K562 (cell line): ENCODE data around the gene C1orf74. TPM values are rescaled to one million over a fixed set of nuclear protein-coding genes. Genes with fewer than 3 reads are reported as not detected.

ENCODE experiments used
- BRD9 ChIP-seq: fragments of 450-650 bp; IDR thresholded peaks from 2 replicates; pipeline ENCODE4 v1.6.1; 2018; ENCODE audit warnings: low read depth; ENCODE audit not compliant: partially characterized antibody
- COPS2 ChIP-seq: fragments of 450-650 bp; conservative IDR thresholded peaks from 2 replicates; pipeline ENCODE4 v1.6.1; 2016; ENCODE audit warnings: mild to moderate bottlenecking, moderate library complexity
- ETV5 ChIP-seq: sonication (generic); formaldehyde crosslinking; IDR thresholded peaks from 2 replicates; pipeline ENCODE4 v1.4.0; 2020; ENCODE audit warnings: low read depth, mild to moderate bottlenecking, missing genetic modification reagents
- KLF10 ChIP-seq: fragments of 250-450 bp; sonication (Bioruptor Pico); IDR thresholded peaks from 2 replicates; pipeline ENCODE4 v1.6.1; 2021; ENCODE audit warnings: matching md5 sums
- MTA1 ChIP-seq: fragments of 450-650 bp; IDR thresholded peaks from 2 replicates; pipeline ENCODE4 v1.6.1; 2017; ENCODE audit warnings: borderline replicate concordance
- POLR2AphosphoS5 ChIP-seq: IDR thresholded peaks from 2 replicates; pipeline ENCODE4 v1.6.1; 2011; ENCODE audit warnings: mild to moderate bottlenecking, low read depth, low read length, moderate library complexity; ENCODE audit not compliant: control insufficient read depth, insufficient read depth
- POLR2B ChIP-seq: fragments of 450-650 bp; IDR thresholded peaks from 2 replicates; pipeline ENCODE4 v1.6.1; 2018; ENCODE audit warnings: low read depth; ENCODE audit not compliant: partially characterized antibody
- PTBP1 ChIP-seq: fragments of 200-400 bp; formaldehyde crosslinking; IDR thresholded peaks from 2 replicates; pipeline ENCODE4 v1.6.1; 2017; ENCODE audit warnings: low read depth, low read length
- RBM15 ChIP-seq: fragments of 200-400 bp; formaldehyde crosslinking; IDR thresholded peaks from 2 replicates; pipeline ENCODE4 v1.6.1; 2018; ENCODE audit warnings: mild to moderate bottlenecking, low read length, moderate library complexity; ENCODE audit not compliant: insufficient read depth
- RBM34 ChIP-seq: fragments of 200-400 bp; formaldehyde crosslinking; IDR thresholded peaks from 2 replicates; pipeline ENCODE4 v1.6.1; 2018; ENCODE audit warnings: low read length, borderline replicate concordance; ENCODE audit not compliant: insufficient read depth
- SRF ChIP-seq, 2 experiments: fragments of 250-450, 450-650 bp in 1 of 2; sonication (Bioruptor Pico) in 1 of 2; sonication (generic) in 1 of 2; formaldehyde crosslinking; IDR thresholded peaks; 2 replicates each; pipeline versions ENCODE4 v1.5.0 to v1.5.1; 2020 to 2022; ENCODE audit warnings: mild to moderate bottlenecking in 1 of 2, missing genetic modification reagents in 1 of 2
- TAF7 ChIP-seq: fragments of 450-650 bp; IDR thresholded peaks from 2 replicates; pipeline ENCODE4 v1.6.1; 2016; ENCODE audit warnings: missing genetic modification characterization, missing compliant biosample characterization
- USF1 ChIP-seq: sonication (generic); formaldehyde crosslinking; IDR thresholded peaks from 2 replicates; pipeline ENCODE4 v1.9.0; 2022; ENCODE audit warnings: mild to moderate bottlenecking, missing genetic modification reagents
- ZEB2 ChIP-seq: fragments of 450-650 bp; IDR thresholded peaks from 2 replicates; pipeline ENCODE4 v1.6.1; 2016
- ZNF384 ChIP-seq: IDR thresholded peaks from 2 replicates; pipeline ENCODE4 v1.6.1; 2012; ENCODE audit warnings: low read depth, low read length, improper control_type of control experiment
- polyA plus RNA-seq, 8 experiments: library from polyadenylated mRNA; depleted of rRNA in 4 of 8; stranded (reverse) in 5 of 8; unstranded in 3 of 8; fragments of >200 nt; fragmentation: Nextera tagmentation in 2 of 8; fragmentation: Illumina TruSeq in 1 of 8; extraction: Ambion mirVana in 2 of 8; extraction: Trizol in 1 of 8; gene quantifications; 2 replicates each; pipeline versions ENCODE4 v1.2.1 to v1.2.3, GENCODE V29; 2011 to 2014; ENCODE audit warnings: inconsistent platforms in 1 of 8, missing spikeins in 1 of 8
- total RNA-seq, 7 experiments: library from RNA; depleted of rRNA in 6 of 7; stranded (reverse); fragments of >200 nt in 6 of 7; fragmentation: Illumina TruSeq in 2 of 7; extraction: Trizol in 2 of 7; gene quantifications; 2 replicates each; pipeline versions ENCODE4 v1.2.1 to v1.2.3, GENCODE V29; 2011 to 2021; ENCODE audit warnings: low replicate concordance in 1 of 7
- TF ChIP-seq, protein P1 (sequence below): fragments of 450-650 bp; formaldehyde crosslinking; IDR thresholded peaks from 2 replicates; pipeline ENCODE4 v1.4.0; 2022; ENCODE audit warnings: missing genetic modification characterization
- TF ChIP-seq, protein P2 (sequence below), 2 experiments: fragments of 450-650 bp in 1 of 2; sonication (generic) in 1 of 2; formaldehyde crosslinking; conservative IDR thresholded peaks; 2 replicates each; pipeline versions ENCODE4 v1.4.0 to v1.8.1; 2020 to 2022; ENCODE audit warnings: mild to moderate bottlenecking in 1 of 2, missing genetic modification reagents in 1 of 2
- TF ChIP-seq, protein P3 (sequence below), 2 experiments: fragments of 450-650 bp; IDR thresholded peaks; 2 replicates each; pipeline ENCODE4 v1.6.1; 2018; ENCODE audit warnings: mild to moderate bottlenecking in 2 of 2, low read depth in 1 of 2; ENCODE audit not compliant: partially characterized antibody in 2 of 2

C1orf74 gene
- total and polyA plus RNA-seq, 9 of the 15 experiments (the other 6 are each of a cell fraction or from before 2014, with no cell fraction given) = 4.0 to 7.6 (median 5.7) TPM

GRCh38 chr1:209784265-209785169, at the start of gene C1orf74 (continued):
- TF ChIP-seq, protein P1, sequence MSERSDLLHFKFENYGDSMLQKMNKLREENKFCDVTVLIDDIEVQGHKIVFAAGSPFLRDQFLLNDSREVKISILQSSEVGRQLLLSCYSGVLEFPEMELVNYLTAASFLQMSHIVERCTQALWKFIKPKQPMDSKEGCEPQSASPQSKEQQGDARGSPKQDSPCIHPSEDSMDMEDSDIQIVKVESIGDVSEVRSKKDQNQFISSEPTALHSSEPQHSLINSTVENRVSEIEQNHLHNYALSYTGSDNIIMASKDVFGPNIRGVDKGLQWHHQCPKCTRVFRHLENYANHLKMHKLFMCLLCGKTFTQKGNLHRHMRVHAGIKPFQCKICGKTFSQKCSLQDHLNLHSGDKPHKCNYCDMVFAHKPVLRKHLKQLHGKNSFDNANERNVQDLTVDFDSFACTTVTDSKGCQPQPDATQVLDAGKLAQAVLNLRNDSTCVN = 0 out of 2 replicates have a peak, but pooled peaks have one; percentile 53
- TF ChIP-seq PTBP1 (no peak), ZNF384 (peak; percentile 13; the same call in 1 of the 2 replicates), MTA1 (peak; percentile 98), TAF7 (tag) (peak; percentile 47), KLF10 (CRISPR knock-in tag) (no peak), RBM34 (no peak), RBM15 (no peak), POLR2B (peak; percentile 96), SRF (CRISPR knock-in tag; IDR thresholded peaks at IDR 0.05) (peak in 1 of 2 experiments; percentile 49; a peak in 1 of 4 replicates), ZEB2 (peak; percentile 31; the same call in 1 of the 2 replicates), POLR2AphosphoS5 (peak; percentile 90), BRD9 (peak; percentile 78), ETV5 (peak; percentile 93; the same call in 1 of the 2 replicates), COPS2 (no peak), USF1 (CRISPR knock-in tag) (no peak)
- TF ChIP-seq, protein P2, sequence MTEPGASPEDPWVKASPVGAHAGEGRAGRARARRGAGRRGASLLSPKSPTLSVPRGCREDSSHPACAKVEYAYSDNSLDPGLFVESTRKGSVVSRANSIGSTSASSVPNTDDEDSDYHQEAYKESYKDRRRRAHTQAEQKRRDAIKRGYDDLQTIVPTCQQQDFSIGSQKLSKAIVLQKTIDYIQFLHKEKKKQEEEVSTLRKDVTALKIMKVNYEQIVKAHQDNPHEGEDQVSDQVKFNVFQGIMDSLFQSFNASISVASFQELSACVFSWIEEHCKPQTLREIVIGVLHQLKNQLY (CRISPR knock-in tag; conservative IDR thresholded peaks at IDR 0.05) = peak in 1 of 2 experiments; percentile 76; a peak in 1 of 4 replicates
- TF ChIP-seq, protein P3, sequence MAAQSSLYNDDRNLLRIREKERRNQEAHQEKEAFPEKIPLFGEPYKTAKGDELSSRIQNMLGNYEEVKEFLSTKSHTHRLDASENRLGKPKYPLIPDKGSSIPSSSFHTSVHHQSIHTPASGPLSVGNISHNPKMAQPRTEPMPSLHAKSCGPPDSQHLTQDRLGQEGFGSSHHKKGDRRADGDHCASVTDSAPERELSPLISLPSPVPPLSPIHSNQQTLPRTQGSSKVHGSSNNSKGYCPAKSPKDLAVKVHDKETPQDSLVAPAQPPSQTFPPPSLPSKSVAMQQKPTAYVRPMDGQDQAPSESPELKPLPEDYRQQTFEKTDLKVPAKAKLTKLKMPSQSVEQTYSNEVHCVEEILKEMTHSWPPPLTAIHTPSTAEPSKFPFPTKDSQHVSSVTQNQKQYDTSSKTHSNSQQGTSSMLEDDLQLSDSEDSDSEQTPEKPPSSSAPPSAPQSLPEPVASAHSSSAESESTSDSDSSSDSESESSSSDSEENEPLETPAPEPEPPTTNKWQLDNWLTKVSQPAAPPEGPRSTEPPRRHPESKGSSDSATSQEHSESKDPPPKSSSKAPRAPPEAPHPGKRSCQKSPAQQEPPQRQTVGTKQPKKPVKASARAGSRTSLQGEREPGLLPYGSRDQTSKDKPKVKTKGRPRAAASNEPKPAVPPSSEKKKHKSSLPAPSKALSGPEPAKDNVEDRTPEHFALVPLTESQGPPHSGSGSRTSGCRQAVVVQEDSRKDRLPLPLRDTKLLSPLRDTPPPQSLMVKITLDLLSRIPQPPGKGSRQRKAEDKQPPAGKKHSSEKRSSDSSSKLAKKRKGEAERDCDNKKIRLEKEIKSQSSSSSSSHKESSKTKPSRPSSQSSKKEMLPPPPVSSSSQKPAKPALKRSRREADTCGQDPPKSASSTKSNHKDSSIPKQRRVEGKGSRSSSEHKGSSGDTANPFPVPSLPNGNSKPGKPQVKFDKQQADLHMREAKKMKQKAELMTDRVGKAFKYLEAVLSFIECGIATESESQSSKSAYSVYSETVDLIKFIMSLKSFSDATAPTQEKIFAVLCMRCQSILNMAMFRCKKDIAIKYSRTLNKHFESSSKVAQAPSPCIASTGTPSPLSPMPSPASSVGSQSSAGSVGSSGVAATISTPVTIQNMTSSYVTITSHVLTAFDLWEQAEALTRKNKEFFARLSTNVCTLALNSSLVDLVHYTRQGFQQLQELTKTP (IDR thresholded peaks at IDR 0.05; ENCODE audit: low read depth in 1 of 2, partially characterized antibody in 2 of 2) = peak in 1 of 2 experiments; percentile 25
